Neural progenitor cell (in vitro differentiated cells): ENCODE data around the gene TCEA3. TPM values are rescaled to one million over a fixed set of nuclear protein-coding genes. Genes with fewer than 3 reads are reported as not detected.

Experiments used
- DNase-seq: peaks from one replicate; pipeline ENCODE4 v3.0.0-alpha.2; 2016; ENCODE audit warnings: low spot score
- H2AFZ ChIP-seq: fragments of 200-600 bp; sonication (generic); replicated peaks from 2 replicates; pipeline ENCODE4 v1.6.1; 2016; ENCODE audit warnings: antibody characterized with exemption
- H3F3A ChIP-seq: fragments of 200-600 bp; sonication (generic); 2 replicates; pipeline ENCODE4 v1.6.1; 2016; ENCODE audit warnings: antibody characterized with exemption, low read depth
- H3K27ac ChIP-seq: fragments of 200-600 bp; sonication (generic); 2 replicates; pipeline ENCODE4 v1.5.1; 2016; ENCODE audit warnings: mild to moderate bottlenecking
- H3K27me3 ChIP-seq: fragments of 200-600 bp; sonication (generic); 2 replicates; pipeline ENCODE4 v1.6.1; 2016; ENCODE audit warnings: mild to moderate bottlenecking, moderate library complexity
- H3K36me3 ChIP-seq: fragments of 200-600 bp; sonication (generic); 2 replicates; pipeline ENCODE4 v1.5.1; 2016
- H3K4me1 ChIP-seq: fragments of 200-600 bp; sonication (generic); 2 replicates; pipeline ENCODE4 v1.6.1; 2016; ENCODE audit warnings: mixed run types
- H3K4me2 ChIP-seq: fragments of 200-600 bp; sonication (generic); 2 replicates; pipeline ENCODE4 v1.6.1; 2016
- H3K4me3 ChIP-seq: fragments of 200-600 bp; sonication (generic); 2 replicates; pipeline ENCODE4 v1.5.1; 2016
- H3K79me2 ChIP-seq: fragments of 200-600 bp; sonication (generic); 2 replicates; pipeline ENCODE4 v1.6.1; 2016; ENCODE audit warnings: low read depth
- H3K9ac ChIP-seq: fragments of 200-600 bp; sonication (generic); 2 replicates; pipeline ENCODE4 v1.6.1; 2016
- H3K9me3 ChIP-seq: fragments of 200-600 bp; sonication (generic); 2 replicates; pipeline ENCODE4 v1.5.1; 2016; ENCODE audit warnings: low read depth
- H4K20me1 ChIP-seq: fragments of 200-600 bp; sonication (generic); 2 replicates; pipeline ENCODE4 v1.6.1; 2016; ENCODE audit warnings: low read depth
- H3K27ac Mint-ChIP-seq: 3 replicates; pipeline ENCODE4 v1.8.0; 2021; ENCODE audit warnings: mixed read lengths
- H3K27me3 Mint-ChIP-seq: 2 replicates; pipeline ENCODE4 v1.8.0; 2022; ENCODE audit warnings: low read depth, mild to moderate bottlenecking, inconsistent platforms, moderate library complexity, mixed read lengths; ENCODE audit not compliant: insufficient read depth
- H3K36me3 Mint-ChIP-seq: 3 replicates; pipeline ENCODE4 v1.8.0; 2021; ENCODE audit warnings: mixed read lengths
- H3K4me1 Mint-ChIP-seq: 3 replicates; pipeline ENCODE4 v1.8.0; 2021; ENCODE audit warnings: mixed read lengths
- H3K4me3 Mint-ChIP-seq: 3 replicates; pipeline ENCODE4 v1.8.0; 2021; ENCODE audit warnings: mild to moderate bottlenecking, moderate library complexity, mixed read lengths
- H3K9me3 Mint-ChIP-seq: 3 replicates; pipeline ENCODE4 v1.8.0; 2020; ENCODE audit warnings: mixed read lengths
- EZH2 ChIP-seq: fragments of 200-600 bp; sonication (generic); IDR thresholded peaks from 2 replicates; pipeline ENCODE4 v1.6.1; 2017; ENCODE audit warnings: antibody characterized with exemption, mild to moderate bottlenecking, moderate library complexity
- EZH2phosphoT487 ChIP-seq: fragments of 200-600 bp; sonication (generic); IDR thresholded peaks from 2 replicates; pipeline ENCODE4 v1.6.1; 2017; ENCODE audit warnings: antibody characterized with exemption
- total RNA-seq: library from RNA; depleted of rRNA; stranded (reverse); fragments of >200 nt; gene quantifications from 2 replicates; pipeline ENCODE4 v1.2.3, GENCODE V29; 2015; ENCODE audit warnings: low replicate concordance
- TF ChIP-seq, protein P1 (sequence below): fragments of 200-600 bp; sonication (generic); IDR thresholded peaks from 2 replicates; pipeline ENCODE4 v1.5.1; 2017; ENCODE audit warnings: antibody characterized with exemption, mild to moderate bottlenecking

TCEA3 gene
- total RNA-seq, 1 donor from 2014 or later = 0.54 TPM

DNA sequence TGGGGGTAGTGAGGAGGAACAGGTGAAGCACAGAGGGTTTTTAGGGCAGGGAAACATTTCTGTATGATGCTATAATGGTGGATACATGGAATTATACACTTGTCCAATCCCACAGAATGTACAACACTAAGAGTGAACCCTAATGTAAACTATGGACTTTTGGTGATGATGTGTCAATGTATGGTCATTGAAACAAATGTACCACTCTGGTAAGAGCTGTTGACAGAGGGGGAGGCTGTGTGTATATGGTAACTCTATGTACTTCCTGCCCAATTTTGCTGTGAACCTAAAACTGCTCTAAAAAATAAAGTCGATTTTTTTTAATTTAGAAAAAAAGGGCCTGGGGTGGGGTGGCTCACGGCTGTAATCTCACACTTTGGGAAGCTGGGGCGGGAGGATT lies 36.5 kb upstream of the TCEA3 start:
- Histone ChIP-seq H3K4me3 (no peak overlapping the region), H3K79me2 (no peaks in the 10 kb centered on the region), H2AFZ (no peak overlapping the region), H3K4me1 (no peaks in the 10 kb centered on the region), H3K36me3 (no peaks in the 10 kb centered on the region), H3K4me2 (no peak overlapping the region), H3K9me3 (no peaks in the 10 kb centered on the region), H3F3A (no peaks in the 10 kb centered on the region), H3K27ac (no peak overlapping the region), H3K9ac (no peak overlapping the region), H3K27me3 (no peaks in the 10 kb centered on the region), H4K20me1 (no peaks in the 10 kb centered on the region)
- Mint-ChIP-seq H3K27ac (peak overlapping the region; percentile 61), H3K36me3 (peaks cover 10% of the 10 kb centered on the region), H3K9me3 (no peaks in the 10 kb centered on the region), H3K4me1 (peaks cover 4% of the 10 kb centered on the region), H3K4me3 (no peak overlapping the region), H3K27me3 (no peaks in the 10 kb centered on the region)
- no peak for DNase-seq
- TF ChIP-seq EZH2phosphoT487 (no peak), EZH2 (no peak)
- TF ChIP-seq, protein P1, sequence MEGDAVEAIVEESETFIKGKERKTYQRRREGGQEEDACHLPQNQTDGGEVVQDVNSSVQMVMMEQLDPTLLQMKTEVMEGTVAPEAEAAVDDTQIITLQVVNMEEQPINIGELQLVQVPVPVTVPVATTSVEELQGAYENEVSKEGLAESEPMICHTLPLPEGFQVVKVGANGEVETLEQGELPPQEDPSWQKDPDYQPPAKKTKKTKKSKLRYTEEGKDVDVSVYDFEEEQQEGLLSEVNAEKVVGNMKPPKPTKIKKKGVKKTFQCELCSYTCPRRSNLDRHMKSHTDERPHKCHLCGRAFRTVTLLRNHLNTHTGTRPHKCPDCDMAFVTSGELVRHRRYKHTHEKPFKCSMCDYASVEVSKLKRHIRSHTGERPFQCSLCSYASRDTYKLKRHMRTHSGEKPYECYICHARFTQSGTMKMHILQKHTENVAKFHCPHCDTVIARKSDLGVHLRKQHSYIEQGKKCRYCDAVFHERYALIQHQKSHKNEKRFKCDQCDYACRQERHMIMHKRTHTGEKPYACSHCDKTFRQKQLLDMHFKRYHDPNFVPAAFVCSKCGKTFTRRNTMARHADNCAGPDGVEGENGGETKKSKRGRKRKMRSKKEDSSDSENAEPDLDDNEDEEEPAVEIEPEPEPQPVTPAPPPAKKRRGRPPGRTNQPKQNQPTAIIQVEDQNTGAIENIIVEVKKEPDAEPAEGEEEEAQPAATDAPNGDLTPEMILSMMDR = no peak

DNA sequence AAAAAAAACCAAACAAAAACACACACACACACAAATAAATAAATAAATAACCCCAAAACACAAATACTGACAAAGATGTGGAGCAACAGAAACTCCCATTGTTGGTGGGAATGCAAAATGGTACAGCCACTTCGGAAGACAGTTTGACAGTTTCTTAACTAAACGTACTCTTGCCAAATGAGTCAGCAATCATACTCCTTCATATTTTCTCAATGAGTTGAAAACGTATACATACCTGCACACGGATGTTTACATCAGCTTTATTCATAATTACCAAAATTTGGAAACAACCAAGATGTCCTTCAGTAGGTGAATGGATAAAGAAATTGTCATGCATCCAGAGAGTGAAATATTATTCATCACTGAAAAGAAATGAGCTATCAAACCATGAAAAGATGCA lies 36.0 kb upstream of the TCEA3 start:
- Mint-ChIP-seq H3K27ac (peak overlapping the region; percentile 61), H3K9me3 (no peaks in the 10 kb centered on the region), H3K4me3 (no peak overlapping the region), H3K4me1 (no peaks in the 10 kb centered on the region), H3K27me3 (no peaks in the 10 kb centered on the region), H3K36me3 (peaks cover 11% of the 10 kb centered on the region)
- H3F3A ChIP-seq = no peaks in the 10 kb centered on the region
- H3K4me2 ChIP-seq = no peak overlapping the region
- no peak overlapping the region for H2AFZ ChIP-seq
- no peaks in the 10 kb centered on the region for H3K27me3 ChIP-seq
- H3K9ac ChIP-seq = no peak overlapping the region
- no peaks in the 10 kb centered on the region for H3K9me3 ChIP-seq
- H3K4me1 ChIP-seq = no peaks in the 10 kb centered on the region
- H3K36me3 ChIP-seq = no peaks in the 10 kb centered on the region
- no peak overlapping the region for H3K4me3 ChIP-seq
- no peak overlapping the region for H3K27ac ChIP-seq
- H3K79me2 ChIP-seq = no peaks in the 10 kb centered on the region
- DNase-seq = no peak
- no peak for TF ChIP-seq EZH2
- no peak for TF ChIP-seq EZH2phosphoT487
- TF ChIP-seq, protein P1 = no peak
- no peaks in the 10 kb centered on the region for H4K20me1 ChIP-seq

DNA sequence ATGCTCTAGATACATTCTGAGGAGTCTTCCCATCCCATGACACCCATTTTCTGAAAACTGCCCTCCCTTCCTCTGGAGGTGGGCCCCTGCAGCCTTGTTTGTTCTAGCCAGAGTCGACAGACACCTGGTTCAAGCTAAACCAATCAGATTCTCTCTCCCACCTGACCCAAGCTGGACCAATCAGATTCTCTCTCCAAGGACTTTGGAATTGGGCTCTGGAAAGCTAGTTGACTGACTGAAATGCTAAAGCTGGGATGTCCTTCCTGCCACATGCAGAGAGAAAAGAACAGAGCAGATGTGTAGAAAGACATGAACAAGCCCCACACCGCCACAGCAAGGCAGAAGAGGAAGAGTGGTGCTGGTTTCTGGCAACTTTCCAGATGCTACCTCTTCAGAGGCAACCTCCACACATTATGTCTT lies 34.8 kb upstream of the TCEA3 start:
- H3K4me1 ChIP-seq = no peaks in the 10 kb centered on the region
- no peak overlapping the region for H2AFZ ChIP-seq
- Mint-ChIP-seq H3K4me1 (no peaks in the 10 kb centered on the region), H3K27ac (no peak overlapping the region), H3K27me3 (no peaks in the 10 kb centered on the region), H3K36me3 (peaks cover 15% of the 10 kb centered on the region), H3K9me3 (no peaks in the 10 kb centered on the region), H3K4me3 (no peak overlapping the region)
- H3K79me2 ChIP-seq = no peaks in the 10 kb centered on the region
- no peaks in the 10 kb centered on the region for H3K9me3 ChIP-seq
- TF ChIP-seq EZH2 (no peak), EZH2phosphoT487 (no peak)
- TF ChIP-seq, protein P1 = no peak
- H4K20me1 ChIP-seq = no peaks in the 10 kb centered on the region
- no peak overlapping the region for H3K9ac ChIP-seq
- H3K27me3 ChIP-seq = no peaks in the 10 kb centered on the region
- no peak overlapping the region for H3K27ac ChIP-seq
- no peak for DNase-seq
- H3K4me3 ChIP-seq = no peak overlapping the region
- H3K36me3 ChIP-seq = no peaks in the 10 kb centered on the region
- no peaks in the 10 kb centered on the region for H3F3A ChIP-seq
- H3K4me2 ChIP-seq = no peak overlapping the region
